ENCODE measurements around the gene FRMD3.
"Not testable (repeated sequence)": the region's sequence is repeated elsewhere in the genome, so short reads cannot be mapped to it uniquely, and the experiment has no call there.

The FRMD3 gene

GRCh38 chr9:83521411-83521810 is 16.8 kb downstream of the FRMD3 start:
- Mint-ChIP-seq H3K9me3 (peaks cover 24% of the 10 kb centered on the region), H3K36me3 (ENCODE audit: low read depth) (peaks cover 17% of the 10 kb centered on the region), H3K4me3 (no peak overlapping the region), H3K27me3 (ENCODE audit: low read depth) (no peaks in the 10 kb centered on the region), H3K4me1 (peaks cover 14% of the 10 kb centered on the region), H3K27ac (no peak overlapping the region)
- TF ChIP-seq CTCF (IDR thresholded peaks at IDR 0.05; ENCODE audit: unreplicated experiment in 3 of 3): no peak

DNA sequence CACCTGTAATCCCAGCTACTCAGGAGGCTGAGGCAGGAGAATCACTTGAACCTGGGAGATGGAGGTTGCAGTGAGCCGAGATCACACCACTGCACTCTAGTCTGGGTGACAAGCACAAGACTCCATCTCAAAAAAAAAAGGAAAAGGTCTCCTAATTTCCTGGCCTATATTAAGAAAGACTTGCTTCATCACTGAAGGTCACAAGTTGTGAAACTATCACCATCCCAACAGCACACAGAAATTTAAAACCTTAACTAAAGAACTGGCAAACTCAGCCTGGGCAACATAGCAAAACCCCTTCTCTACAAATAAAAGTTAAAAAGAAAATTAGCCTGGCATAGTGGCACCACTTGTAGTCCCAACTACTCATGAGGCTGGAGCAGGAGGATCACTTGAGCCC is 17.2 kb downstream of the FRMD3 start:
- Mint-ChIP-seq H3K4me3 (no peak overlapping the region), H3K27me3 (ENCODE audit: low read depth) (no peaks in the 10 kb centered on the region), H3K4me1 (peaks cover 10% of the 10 kb centered on the region), H3K27ac (no peak overlapping the region), H3K36me3 (ENCODE audit: low read depth) (peaks cover 17% of the 10 kb centered on the region), H3K9me3 (peaks cover 25% of the 10 kb centered on the region)
- no peak for TF ChIP-seq CTCF (IDR thresholded peaks at IDR 0.05; ENCODE audit: unreplicated experiment in 3 of 3)

DNA sequence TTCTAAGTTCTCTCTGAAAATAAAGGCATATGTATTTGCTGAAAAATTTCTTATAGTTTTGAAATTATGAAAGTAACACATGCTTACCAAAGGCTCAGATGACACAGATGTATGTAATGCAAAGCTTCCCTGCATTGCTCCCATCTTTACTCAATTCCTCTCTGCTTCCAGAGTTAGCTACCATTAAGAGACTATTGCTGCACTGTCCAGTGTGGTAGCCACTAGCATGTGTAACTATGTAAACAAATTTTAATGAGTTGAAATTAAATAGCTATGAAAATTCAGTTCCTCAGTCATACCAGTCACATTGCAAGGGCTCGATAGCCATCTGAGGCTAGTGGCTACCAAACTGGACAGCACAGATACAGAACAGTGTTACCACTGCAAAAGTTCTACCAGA is 17.9 kb downstream of the FRMD3 start:
- H3K9me3 Mint-ChIP-seq: peaks cover 28% of the 10 kb centered on the region

DNA sequence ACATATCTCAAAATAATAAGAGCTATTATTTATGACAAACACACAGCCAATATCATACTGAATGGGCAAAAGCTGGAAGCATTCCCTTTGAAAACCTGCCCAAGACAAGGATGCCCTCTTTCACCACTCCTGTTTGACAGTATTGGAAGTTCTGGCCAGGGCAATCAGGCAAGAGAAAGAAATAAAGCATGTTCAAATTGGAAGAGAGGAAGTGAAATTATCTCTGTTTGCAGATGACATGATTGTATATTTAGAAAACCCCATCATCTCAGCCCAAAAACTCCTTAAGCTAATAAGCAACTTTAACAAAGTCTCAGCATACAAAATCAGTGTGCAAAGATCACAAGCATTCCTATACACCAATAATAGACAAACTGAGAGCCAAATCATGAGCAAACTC is 20.2 kb downstream of the FRMD3 start:
- Mint-ChIP-seq H3K36me3 (ENCODE audit: low read depth) (peaks cover 17% of the 10 kb centered on the region), H3K9me3 (peaks cover 28% of the 10 kb centered on the region)
- H3K4me3 Mint-ChIP-seq; H3K27ac Mint-ChIP-seq; H3K27me3 Mint-ChIP-seq (ENCODE audit: low read depth); H3K4me1 Mint-ChIP-seq: not testable (repeated sequence)

More for the DNA sequence above, 17.9 kb downstream of the FRMD3 start:
- no peaks in the 10 kb centered on the region for H3K27me3 Mint-ChIP-seq (ENCODE audit: low read depth)
- no peak overlapping the region for H3K4me3 Mint-ChIP-seq
- peaks cover 17% of the 10 kb centered on the region for H3K36me3 Mint-ChIP-seq (ENCODE audit: low read depth)
- TF ChIP-seq CTCF (IDR thresholded peaks at IDR 0.05; ENCODE audit: unreplicated experiment in 3 of 3): no peak
- peaks cover 9% of the 10 kb centered on the region for H3K4me1 Mint-ChIP-seq
- no peak overlapping the region for H3K27ac Mint-ChIP-seq

DNA sequence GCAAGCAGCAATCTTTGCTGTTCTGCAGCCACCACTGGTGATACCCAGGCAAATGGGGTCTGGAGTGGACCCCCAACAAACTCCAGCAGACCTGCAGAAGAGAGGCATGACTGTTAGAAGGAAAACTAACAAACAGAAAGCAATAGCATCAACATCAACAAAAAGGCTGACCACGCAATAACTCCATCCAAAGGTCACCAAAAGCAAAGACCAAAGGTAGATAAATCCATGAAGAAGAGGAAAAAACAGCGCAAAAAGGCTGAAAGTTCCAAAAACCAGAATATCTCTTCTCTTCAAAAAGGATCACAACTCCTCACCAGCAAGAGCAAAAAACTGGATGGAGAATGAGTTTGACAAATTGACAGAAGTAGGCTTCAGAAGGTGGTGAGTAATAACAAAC is 23.4 kb downstream of the FRMD3 start:
- no peak overlapping the region for H3K4me3 Mint-ChIP-seq
- no peak for TF ChIP-seq CTCF (IDR thresholded peaks at IDR 0.05; ENCODE audit: unreplicated experiment in 3 of 3)
- peaks cover 16% of the 10 kb centered on the region for H3K36me3 Mint-ChIP-seq (ENCODE audit: low read depth)
- H3K27me3 Mint-ChIP-seq (ENCODE audit: low read depth): peaks cover 3% of the 10 kb centered on the region
- peak overlapping the region in 1 of 3 experiments; percentile 50 for H3K27ac Mint-ChIP-seq
- peaks cover 8% of the 10 kb centered on the region for H3K4me1 Mint-ChIP-seq
- H3K9me3 Mint-ChIP-seq: peaks cover 24% of the 10 kb centered on the region

GRCh38 chr9:83512621-83513020 is 25.6 kb downstream of the FRMD3 start:
- peaks cover 23% of the 10 kb centered on the region for H3K4me1 Mint-ChIP-seq
- TF ChIP-seq CTCF (IDR thresholded peaks at IDR 0.05; ENCODE audit: unreplicated experiment in 3 of 3): no peak
- peak overlapping the region in 2 of 3 experiments; percentile 48 to 78 for H3K27ac Mint-ChIP-seq

More at GRCh38 chr9:83512621-83513020, 25.6 kb downstream of the FRMD3 start:
- Mint-ChIP-seq H3K27me3 (ENCODE audit: low read depth) (peaks cover 3% of the 10 kb centered on the region), H3K9me3 (peaks cover 10% of the 10 kb centered on the region), H3K4me3 (no peak overlapping the region), H3K36me3 (ENCODE audit: low read depth) (peaks cover 7% of the 10 kb centered on the region)
